Tibial nerve (tissue), 4 donors: ENCODE results near the gene ABHD18.
"Not testable (repeated sequence)": the region's sequence is repeated elsewhere in the genome, so short reads cannot be mapped to it uniquely, and the experiment has no call there.

ENCODE experiments used
- CTCF ChIP-seq, 5 experiments: fragments of 200-600 bp in 3 of 5; fragments of 450-650 bp in 2 of 5; sonication (generic) in 3 of 5; IDR thresholded peaks; one replicate each; pipeline ENCODE4 v1.5.1; 2016 to 2019; ENCODE audit warnings: antibody characterized with exemption in 5 of 5, mild to moderate bottlenecking in 3 of 5, moderate library complexity in 2 of 5
- EP300 ChIP-seq, 2 donors: sonication (generic); formaldehyde crosslinking; IDR thresholded peaks; one replicate each; pipeline ENCODE4 v1.6.1; 2017; ENCODE audit warnings: antibody characterized with exemption in 2 of 2, mild to moderate bottlenecking in 1 of 2
- POLR2A ChIP-seq, 2 donors: fragments of 450-650 bp; IDR thresholded peaks; one replicate each; pipeline ENCODE4 v1.6.1; 2017; ENCODE audit warnings: antibody characterized with exemption in 2 of 2, mild to moderate bottlenecking in 2 of 2, moderate library complexity in 2 of 2

DNA sequence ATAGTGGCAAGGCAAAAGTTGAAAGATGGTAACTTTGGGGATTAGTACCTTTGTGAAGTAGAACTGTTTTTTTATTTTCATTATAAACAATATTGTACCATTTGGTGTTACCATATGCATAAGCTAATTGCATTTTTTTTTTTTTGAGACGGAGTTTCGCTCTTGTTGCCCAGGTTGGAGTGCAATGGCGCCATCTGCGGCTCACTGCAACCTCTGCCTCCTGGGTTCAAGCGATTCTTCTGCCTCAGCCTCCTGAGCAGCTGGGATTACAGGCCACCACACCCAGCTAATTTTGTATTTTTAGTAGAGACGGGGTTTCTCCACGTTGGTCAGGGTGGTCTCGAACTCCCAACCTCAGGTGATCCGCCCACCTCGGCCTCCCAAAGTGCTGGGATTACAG lies 86.0 kb downstream of the ABHD18 start:
- not testable (repeated sequence) for TF ChIP-seq CTCF, POLR2A, EP300 (IDR thresholded peaks at IDR 0.05)
